ENCODE results near the gene SNPH.

- TF ChIP-seq CTCF (IDR thresholded peaks at IDR 0.05) (no peak), ZFX (IDR thresholded peaks at IDR 0.05; ENCODE audit: borderline replicate concordance) (no peak)
These were observed 51.6 kb downstream of the SNPH start for GRCh38 chr20:1317545-1318255.
